GM19395 (cell line): Measurements from ENCODE around the gene ZNF714.
A peak's percentile ranks its signal among the peaks of the same experiment; 100 is the strongest.
"Not testable (repeated sequence)": the region's sequence is repeated elsewhere in the genome, so short reads cannot be mapped to it uniquely, and the experiment has no call there.

Experiments
- ATAC-seq: cut with Tn5 transposase; IDR thresholded peaks from one replicate; pipeline ENCODE4 v1.9.1; 2021; ENCODE audit warnings: mild to moderate bottlenecking, moderate library complexity; ENCODE audit not compliant: unreplicated experiment

ZNF714 gene

GRCh38 chr19:21130097-21130775 is 48.2 kb downstream of the ZNF714 start:
- ATAC-seq, result no peak

DNA sequence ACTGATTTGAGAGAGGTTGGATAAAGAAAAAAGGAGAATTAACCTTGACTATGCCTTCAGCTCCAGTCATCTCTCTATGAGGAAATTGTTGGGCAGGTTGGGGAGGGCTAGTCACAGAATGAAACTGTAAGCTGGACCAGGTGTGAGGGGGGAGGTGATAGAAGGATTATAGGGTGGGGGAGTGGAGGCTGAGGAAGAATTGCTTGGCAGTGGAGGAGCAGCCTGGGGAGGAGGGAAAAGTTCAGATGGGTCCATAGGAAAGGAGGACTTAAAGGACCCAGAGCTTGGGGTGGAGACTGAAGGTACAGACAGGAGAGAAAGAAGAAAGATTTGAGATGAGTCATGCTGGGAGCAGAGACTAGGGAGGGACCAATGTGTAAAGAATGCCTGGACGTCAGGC is 51.6 kb downstream of the ZNF714 start:
- no peak for ATAC-seq

- ATAC-seq, result no peak
These were observed 52.9 kb downstream of the ZNF714 start for GRCh38 chr19:21134934-21135366.

GRCh38 chr19:21135433-21135832 is 53.4 kb downstream of the ZNF714 start:
- no peak for ATAC-seq

GRCh38 chr19:21138130-21138529 is 56.1 kb downstream of the ZNF714 start:
- ATAC-seq, result no peak

DNA sequence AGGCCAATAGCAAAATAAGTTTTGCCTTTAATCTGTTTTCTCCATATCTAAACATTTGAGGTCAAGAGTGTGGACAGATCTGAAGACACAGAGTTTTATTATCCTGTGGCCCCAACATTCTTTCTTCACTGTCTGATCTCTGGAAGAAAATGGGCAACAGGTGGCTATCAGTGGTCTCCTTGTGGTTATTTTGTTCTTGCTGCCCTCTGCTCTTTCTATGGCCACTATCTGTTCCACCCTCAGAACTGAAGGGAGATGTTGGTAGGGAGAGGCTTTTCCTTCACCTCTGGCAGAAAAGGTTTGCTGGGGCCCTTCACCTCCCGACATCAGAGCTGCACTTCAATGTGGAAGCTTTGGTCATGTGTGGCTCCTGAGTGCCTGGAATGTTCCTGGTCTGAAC is 59.0 kb downstream of the ZNF714 start:
- ATAC-seq, result not testable (repeated sequence)

DNA sequence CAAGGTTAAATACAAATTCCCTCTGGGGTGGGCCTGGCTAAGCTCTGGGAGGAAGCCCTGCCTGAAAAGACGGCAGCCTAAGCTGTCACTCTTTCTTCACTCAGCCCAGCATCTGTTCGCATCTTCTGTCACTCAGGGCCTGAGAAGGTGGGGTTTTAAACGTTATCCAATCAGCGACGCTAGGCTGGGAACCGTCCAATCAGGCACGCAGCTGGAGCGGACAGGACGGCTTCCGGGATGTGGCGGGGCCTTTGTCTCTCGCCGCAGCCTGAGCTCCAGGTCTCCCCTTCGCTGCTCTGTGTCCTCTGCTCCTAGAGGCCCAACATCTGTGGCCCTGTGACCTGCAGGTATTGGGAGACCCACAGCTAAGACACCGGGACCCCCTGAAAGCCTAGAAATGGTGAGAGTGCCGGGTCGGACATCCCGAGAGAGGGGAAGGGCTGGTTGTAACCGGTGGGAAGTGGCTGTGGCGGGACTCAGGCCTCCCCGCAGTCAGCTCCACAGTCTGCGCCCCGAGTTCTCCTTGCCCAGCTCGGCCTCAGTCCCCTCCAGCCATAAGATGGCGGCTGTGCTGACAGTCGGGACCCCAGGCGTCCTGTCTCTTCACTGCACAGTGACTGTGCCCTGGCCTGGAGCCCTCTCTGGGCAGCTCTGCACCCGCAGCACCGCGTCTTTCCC is 59.9 kb downstream of the ZNF714 start, which contains the start of gene ZNF431:
Gene ZNF431 (plus strand): TSS at position 254 of the 678 bp plus-strand sequence. CDS start 144 bp downstream, at position 398.
- peak; percentile 99 for ATAC-seq

DNA sequence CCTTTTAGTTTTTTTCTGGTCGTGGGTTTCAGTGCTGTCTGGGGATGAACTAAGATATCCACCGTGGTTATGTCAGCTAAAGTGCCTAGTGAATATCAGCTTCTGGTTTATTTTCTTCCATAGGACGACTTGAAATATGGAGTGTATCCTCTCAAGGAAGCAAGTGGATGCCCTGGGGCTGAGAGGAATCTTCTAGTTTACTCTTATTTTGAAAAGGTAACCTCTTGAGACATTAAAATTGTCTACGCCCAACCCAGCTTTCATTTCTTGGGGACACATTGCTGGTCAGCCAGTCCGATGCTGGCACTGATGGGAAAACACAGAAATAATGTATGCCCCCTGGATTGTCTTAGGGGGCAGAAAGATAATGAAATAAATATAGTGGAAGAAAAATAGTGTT is 61.4 kb downstream of the ZNF714 start:
- no peak for ATAC-seq

DNA sequence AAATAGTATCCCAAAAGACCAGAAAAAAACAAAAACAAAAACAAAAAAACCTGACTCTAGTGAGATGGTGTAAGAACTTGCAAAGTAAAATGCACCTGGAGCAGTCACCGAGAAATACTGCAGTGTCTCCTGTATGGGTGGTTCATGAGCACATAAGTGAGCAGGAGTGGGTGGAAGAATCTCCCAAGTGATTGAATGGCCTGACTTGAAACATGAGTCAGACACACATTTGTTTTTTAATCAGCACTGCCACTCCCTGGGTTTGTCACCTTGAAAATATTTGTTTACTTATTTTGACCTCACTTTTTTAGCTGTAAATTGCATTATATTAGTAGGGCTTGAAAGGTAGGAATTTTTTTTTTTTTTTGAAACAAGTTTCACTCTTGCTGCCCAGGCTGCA is 61.9 kb downstream of the ZNF714 start:
- no peak for ATAC-seq

- ATAC-seq, result no peak
These were observed 65.5 kb downstream of the ZNF714 start for GRCh38 chr19:21147540-21147939.

- ATAC-seq, result no peak
These were observed 66.7 kb downstream of the ZNF714 start for GRCh38 chr19:21148681-21149080.

DNA sequence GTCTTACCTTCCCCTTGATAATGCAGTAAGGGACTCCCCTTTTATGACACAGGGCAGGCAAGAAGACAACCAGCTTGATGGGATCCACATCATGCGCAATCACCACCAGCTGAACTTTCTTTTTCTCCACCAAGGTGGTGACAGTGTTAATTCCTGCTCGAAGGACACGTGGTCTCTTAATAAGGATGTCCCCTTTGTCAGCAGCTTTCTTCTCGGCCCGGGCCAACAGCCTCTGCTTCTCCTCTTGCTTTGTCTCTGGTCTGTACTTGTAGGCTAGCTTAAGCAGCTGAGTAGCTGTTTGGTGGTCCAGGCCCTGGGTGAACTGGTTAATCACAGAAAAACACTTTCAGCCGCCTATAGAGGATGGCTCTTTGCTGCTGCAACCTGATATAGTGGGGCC is 67.9 kb downstream of the ZNF714 start:
- no peak for ATAC-seq

- no peak for ATAC-seq
These were observed 69.5 kb downstream of the ZNF714 start for GRCh38 chr19:21151460-21151859.

DNA sequence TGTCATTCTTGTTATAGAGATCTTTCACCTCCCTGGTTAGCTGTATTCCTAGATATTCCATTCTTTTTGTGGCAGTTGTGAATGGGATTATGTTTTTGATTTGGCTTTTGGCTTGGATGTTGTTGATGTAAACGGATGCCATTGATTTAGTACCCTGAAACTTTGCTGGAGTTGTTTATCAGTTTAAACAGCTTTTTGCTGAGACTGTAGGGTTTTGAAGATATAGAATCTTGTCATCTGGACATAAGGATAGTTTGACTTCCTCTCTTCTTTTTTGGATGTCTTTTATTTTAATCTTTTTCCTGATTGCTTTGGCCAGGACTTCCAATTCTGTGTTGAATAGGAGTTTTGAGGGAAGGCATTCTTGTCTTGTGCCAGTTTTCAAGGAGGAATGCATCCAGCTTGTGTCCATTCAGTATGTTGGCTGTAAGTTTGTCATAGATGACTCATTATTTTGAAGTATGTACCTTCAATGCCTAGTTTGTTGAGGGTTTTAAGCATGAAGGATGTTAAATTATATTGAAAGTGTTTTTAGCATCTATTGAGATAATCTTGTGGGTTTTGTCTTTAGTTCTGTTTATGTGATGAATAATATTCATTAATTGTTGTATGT is 76.6 kb downstream of the ZNF714 start:
- ATAC-seq, result no peak

GRCh38 chr19:21164541-21164940 is 82.5 kb downstream of the ZNF714 start:
- ATAC-seq, result no peak

DNA sequence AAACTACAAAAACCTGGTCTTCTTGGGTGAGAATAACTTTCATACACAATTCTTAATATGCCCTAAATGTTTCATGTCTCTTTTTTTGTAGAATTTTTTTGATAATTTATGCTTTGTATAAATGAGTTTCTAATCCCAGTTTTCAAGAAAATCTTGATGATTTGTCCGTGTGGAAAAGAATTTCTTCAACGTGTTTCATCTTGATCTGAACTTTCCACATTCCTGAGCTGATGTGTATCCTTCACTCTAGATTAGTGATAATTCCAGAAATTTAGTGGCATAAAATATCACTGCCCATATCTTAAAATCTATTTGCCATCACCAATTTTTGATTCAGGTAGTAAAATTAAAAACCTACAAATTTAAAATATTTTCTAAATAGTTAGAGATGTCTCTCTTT is 84.4 kb downstream of the ZNF714 start:
- no peak for ATAC-seq
